ENCODE results near the gene BTBD16. TPM values are rescaled to one million over a fixed set of nuclear protein-coding genes. Genes with fewer than 3 reads are reported as not detected.
A peak's percentile ranks its signal among the peaks of the same experiment; 100 is the strongest.

BTBD16 gene
- polyA plus RNA-seq (ENCODE audit: insufficient read length), result 0.39 TPM

DNA sequence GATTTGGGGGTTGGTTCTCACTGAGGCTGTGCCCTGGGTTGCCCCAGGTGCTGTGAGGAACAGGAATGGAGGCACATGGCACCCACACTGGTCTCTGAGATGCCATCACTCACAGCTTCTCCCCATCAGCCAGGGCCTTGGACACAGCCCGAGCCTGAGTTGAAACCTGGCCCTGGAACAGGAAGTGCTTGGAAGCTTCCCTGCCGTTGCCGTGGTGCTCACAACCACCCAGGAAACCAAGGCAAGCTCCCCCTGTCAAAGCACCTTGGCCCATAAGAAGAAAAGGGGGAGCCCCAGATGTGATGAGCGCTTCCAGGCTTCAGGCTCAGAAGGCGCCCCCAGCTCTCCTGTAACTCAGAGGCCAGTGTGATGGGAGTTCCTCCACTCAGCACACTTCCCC, at the start of gene BTBD16:
BTBD16 (plus strand) TSS at position 221 of the 400 bp plus-strand sequence. CDS start 3,786 bp downstream, outside the sequence.
- DNase-seq, result no peak

DNA sequence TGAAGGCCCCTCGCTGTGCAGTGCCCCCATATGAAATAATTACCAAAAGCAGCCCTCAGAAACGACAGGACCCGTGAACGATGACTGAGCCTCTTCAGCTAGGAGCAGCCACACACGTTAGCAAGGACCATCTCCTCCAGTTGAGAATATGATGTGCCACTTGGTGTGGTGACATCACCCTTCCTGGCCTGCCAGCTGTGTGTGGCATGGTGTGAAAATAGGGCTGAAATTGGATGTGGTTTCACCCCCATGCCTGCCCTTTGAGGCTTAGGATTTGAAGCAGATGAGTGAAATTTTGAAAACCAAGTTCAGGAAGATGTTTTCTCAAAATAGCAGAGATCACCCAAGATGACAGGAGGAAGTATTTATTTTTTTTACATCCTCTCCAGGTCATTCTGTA, 49.1 kb upstream of the BTBD16 start:
- DNase-seq, result no peak

DNA sequence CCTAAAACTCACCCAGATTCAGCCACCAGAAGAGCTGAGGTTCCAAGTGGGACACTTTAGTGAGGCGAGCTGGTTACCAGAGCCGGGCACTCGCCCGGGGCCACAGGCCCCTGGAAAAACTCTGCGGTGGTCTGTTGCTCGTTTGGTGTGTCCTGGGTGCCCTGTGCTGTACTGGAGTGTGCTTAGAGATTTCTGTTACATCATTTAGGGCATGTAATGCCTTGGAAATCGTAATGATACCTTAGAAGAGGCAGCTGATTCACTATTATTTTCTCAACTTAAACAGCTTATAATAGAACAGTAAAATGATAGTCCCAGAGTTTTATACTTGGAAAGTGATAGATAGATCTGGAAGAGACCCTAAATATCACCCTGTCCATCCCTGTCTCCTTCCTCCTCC, 48.5 kb upstream of the BTBD16 start:
- no peak for DNase-seq

DNA sequence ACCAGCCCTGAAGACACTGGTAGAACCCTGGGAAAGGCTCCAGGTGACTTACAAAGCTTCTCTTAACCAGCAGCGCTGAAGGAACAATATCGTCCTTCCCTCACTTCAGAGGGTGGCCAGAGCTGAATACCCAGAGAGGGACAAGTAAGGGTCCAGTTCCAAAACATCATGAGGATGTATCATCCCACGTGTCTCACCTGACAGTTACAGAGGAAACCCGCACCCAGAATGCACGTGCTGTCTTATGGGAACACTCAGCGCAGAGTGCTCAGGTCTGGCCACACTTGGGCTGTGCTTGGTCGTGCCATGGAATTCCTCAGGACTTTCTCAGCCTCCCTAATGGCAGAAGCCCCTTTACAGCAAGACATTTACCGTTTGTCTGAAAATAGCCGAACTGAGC, 46.9 kb upstream of the BTBD16 start:
- DNase-seq, result no peak

DNA sequence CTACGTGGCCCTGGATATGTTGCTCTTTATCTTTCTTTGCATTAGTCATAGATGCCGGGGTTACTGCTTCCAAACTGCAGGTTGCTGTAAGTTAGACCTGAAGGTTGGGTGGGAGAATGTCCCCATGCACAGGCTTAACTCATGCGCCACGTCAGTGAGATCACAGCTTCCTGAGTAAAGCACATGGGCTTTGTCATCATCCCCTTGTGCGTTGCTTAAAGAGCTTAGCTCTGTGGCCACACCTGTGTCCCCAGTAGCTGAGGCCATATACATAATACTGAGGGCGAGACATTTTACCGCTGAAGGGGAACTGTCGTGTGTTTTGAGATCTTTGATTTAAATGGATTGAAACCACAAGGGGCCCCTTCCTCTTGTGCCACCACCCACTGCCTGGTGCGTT, 45.8 kb upstream of the BTBD16 start:
- DNase-seq, result no peak

DNA sequence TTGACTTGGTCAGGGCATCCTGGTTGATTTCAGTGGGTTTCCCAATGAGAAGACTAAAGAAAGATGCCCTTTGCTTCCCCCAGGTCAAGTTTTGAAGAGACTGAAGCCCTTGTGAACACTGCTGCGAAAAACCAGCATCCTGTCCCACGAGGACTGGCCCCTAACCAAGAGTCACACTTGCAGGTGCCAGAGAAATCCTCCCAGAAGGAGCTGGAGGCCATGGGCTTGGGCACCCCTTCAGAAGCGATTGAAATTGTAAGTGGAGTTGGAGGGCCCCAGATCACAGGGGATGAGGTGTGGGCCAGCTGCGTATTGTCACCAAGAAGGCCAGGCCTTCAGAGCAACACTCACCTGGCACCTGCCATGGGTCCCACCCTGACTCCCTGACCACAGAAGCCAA, 43.3 kb upstream of the BTBD16 start:
- DNase-seq, result no peak

DNA sequence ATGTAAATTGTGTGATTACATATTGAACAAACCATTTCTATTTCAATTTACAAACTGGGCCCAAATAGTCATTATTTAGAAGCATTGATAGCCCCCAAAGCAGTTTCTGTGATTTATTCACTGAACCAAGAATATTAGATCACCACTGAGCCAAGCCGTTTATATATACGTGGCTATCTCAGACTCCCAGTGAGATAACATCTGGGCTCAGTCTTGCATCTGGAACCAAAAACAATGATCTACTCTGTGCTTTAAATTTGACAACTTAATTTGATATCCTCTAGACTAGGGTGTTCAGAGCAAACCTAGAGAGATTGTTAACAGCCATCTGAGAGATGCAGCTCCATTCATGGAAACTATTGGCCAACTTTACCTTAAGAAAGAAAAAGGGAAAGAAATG, 41.4 kb upstream of the BTBD16 start:
- no peak for DNase-seq

DNA sequence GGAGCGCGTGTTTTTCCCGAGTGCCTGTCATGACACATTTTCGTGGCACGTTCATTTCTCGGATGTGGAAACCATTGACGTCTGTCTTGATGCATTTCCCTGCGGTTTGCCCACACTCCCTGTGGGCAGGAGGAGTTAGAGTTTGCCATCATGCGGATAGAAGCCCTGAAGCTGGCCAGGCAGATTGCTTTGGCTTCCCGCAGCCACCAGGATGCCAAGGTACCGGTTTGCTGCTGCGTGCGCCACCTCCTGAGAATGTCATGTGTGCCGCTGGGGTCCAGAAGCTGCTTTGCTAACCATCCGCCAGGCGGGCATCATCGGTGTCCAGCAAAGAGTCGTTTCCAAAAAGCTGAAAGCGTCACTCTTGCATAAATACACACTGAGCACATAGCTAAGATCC, 40.9 kb upstream of the BTBD16 start:
- DNase-seq, result no peak

DNA sequence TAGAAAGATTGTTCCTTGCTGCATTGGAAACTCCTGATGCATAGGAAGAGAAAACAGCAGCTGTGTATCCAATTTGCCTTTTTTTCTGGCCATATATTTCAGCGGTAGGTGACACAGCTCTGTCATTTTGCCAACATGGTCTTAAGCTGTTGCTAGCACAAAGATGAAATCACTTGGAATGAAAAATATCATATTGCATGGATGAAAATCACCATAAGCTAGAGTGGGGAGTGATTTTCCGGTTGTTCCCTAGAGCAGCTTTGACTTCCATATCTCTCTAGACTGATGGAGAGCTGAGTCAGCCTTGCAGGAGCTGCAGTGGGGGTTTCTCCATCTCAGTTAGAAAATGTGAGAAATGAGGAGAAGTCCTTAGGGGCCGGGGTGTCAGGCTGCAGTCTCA, 38.3 kb upstream of the BTBD16 start:
- peak; percentile 72 for DNase-seq

DNA sequence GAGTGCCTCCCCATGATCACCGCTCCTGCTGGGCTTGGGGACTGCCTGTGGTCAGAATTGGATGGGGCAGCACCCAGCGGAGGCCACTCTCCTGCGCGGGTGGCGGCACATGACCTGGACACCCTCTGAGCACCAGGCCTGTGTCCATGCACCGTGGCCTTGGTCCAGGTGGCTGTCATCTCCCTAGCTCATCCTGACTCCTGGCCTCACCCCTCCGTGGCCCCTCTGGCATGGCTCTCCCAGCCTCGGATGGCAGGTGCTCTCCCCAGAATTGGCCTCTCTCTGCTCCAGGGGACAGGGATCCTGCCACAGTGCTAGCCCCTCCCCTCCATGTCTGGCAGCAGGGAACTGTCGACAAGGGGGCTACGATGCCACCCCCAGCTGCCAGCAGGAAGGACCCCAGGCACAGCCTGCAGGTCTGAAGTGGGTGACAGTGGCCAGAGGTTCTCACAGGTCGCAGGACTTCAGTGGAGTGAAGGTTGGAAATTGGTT, 37.2 kb upstream of the BTBD16 start:
- DNase-seq, result no peak

DNA sequence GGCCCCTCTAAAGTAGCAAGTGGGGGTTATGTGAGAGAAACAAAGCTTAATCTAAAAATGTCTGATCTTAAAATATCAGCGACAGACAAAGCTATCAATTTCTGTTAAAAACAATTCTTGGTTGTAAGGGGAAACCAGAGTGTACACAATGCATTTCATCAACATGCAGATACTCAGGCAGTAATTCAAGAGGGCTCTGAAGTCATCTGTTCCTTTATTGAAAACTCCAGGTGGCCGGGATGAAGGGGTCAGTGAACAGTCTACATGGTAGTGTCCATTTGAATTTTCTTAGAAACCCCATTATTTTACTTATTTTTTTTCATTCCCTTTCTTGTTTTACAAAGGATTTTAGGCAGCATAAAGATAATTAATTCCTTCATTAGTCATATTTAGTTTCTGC, 36.7 kb upstream of the BTBD16 start:
- DNase-seq, result no peak

DNA sequence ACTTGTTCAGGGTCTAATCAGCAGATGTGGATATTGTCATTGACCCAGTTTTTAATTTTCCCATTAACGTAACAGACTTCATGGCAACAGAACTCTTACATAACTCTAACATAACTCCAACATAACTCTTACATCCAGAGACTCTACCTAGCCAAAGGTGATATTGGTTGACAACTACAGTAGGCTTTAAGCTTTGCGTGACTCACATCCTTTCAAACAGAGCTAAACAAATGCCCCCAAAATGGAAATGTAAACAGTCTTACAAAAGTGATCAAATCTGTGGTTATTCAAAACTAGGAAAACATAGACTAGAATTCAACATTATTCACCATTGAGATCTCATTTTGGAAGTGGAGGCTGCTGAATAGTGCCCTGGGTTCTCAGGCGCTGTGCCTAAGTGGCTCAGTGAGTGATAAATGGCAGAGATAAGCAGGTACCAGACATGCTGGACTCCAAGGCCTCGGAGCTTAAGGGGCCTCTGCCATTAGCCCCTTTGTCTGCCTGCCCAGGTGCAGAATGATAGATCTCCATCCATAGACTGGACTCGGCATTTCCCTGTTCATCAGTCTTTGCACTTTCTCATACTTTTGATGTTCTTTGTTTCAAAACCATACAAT, 34.3 kb upstream of the BTBD16 start:
- DNase-seq, result no peak

DNA sequence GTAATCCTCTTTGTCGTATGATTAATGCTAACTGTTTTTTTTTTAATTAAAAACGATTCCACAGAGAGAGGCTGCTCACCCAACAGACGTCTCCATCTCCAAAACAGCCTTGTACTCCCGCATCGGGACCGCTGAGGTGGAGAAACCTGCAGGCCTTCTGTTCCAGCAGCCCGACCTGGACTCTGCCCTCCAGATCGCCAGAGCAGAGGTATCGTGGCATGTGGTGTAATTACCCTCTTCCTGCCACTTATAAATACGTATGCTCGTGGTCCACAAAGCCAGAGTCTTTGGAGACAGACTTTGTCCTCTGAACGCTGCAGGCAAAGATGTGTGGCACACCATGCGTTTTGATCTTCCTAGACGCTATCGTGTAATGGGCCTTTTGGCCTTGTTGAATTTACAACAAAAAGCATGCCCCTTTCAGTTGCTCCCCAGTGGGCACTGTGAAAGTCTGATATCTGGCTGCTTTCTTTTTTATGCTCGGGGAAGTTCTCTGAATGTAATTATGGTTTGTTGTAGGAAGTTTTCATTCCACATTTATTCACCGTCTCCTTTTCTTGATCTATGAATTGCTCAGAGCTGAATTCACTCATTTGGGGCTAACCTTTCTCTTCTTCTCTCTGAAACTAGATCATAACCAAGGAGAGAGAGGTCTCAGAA, 33.6 kb upstream of the BTBD16 start:
- DNase-seq, result no peak

DNA sequence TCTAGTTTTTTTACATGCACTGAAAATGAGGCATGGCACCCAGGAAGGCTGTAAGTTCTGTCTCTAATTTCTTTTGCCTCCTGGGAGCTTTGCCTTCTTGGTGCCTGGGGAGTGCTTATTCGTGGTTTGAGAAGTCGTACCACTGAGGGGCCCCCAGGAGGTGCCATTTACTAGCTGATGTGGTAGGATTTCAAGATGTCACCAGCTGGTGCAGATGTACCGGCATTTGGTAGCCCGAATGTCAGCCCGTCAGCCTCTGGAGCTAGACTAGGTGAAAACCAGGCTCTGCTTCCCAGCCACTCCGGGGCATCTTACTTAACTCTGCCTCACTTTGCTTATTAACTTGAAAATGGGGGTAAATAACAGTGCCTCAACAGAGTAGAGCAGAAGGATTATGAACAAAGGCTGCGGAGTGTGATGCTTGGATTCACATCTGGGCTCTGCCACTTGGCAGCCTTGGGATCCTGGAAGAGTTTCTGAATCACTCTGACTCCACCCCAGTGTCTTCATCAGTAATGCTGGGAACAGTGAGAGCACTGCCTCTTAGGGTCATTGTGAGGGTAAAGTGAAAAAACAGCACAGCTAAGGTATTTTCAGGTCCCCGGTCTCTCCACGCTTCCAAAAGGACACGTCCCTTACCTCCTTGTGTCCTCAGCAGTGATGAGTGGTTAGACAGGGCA, 31.4 kb upstream of the BTBD16 start:
- DNase-seq, result no peak

DNA sequence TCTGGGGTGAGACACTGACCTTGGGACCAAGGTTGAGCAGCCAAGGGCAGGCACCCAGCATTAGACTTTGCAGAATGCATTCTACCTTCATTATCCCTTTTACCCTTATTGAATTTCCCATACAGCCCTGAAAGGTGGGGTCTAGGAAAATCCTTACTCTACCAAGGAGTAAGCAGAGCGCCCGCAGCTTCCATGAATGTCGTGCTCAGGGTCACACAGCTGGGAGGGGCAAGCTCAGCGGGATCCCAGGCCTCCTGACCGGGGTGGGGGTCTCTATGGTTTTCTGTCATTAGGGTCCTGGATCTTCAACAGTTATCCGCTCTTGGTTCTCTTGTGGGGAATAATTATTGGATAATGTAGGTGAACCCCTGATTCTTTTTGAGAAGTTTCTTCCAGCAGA, 30.7 kb upstream of the BTBD16 start:
- no peak for DNase-seq

DNA sequence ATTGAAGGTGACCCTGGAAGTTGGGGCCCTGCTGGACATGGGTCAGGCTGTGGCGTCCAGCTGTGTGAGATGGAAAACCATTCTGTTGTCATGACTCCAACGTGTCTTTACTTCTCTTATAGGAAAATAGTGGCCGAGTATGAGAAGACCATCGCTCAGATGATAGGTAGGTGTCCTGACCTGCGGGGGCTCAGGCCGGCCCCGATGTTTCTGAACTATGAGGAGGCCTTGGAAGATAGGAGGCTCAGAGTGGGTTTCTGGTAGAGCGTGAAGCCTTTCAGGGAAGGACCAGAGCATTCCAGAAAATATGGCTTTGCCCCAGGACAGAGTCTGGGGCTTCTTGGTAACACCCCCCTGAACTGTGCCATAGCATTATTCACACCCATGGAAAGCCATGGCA, 29.3 kb upstream of the BTBD16 start:
- DNase-seq, result no peak

DNA sequence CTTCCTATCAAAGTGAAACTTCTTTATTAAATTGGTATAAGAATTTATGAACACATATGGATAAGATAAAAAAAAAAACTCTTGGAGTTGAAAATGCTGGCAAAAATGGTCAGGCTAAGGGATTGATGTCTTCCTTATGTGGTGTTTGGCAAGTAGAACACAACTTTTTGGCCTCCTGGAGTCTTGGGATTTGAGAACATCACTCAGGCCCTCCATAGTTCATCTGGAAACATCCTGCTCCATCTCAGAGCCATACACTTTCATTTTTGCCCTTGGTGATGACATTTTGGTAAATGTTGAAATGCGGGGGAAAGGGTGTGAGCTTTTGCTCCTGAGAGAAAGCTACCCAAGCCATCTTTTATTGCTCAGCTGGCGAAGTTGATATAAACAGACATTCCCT, 27.5 kb upstream of the BTBD16 start:
- no peak for DNase-seq

DNA sequence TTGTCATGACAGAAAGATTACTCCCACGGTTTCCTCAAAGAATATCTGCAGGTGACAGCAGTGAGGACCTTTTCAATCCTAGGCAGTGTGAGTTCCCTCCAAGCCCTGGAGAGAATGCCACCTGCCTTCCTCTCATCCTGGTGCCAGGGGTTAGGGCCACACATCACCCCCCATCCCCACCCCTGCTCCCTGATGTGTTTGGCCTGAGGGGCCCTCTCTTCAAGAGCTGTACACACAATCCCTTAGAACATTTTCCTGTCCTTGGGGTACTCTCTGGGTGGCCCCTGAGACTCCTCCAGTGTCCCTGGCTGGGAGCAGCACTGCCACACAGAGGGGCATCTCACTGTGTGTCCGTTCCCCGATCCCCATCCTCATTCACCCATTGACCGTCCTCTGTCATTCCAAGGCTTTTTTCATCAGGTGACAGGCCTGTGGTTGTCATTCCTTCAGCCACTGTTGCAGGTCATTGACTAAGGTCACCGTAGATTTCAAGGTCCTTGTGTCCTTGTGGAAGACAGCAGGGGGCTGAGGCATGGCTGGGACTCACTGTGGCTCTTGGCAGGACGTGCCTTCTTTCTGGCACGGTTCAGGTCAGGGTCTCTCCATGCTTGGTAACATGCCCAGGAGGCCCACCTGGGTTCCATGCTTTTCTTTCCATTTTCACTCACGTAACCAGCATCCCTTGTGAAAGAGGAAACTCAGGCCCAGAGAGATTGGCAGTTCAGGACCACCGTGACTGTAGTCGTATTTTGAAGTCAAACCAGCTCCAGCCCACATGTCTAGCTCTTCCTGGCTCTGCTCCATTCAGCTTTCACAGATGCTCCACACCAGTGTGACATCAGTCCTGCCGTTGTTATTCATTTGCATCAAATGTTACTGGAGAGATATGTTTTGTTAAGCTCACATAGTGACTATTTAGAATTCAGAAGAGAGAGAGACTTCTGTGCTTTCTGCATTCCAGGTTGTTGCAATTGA, 26.8 kb upstream of the BTBD16 start:
- DNase-seq, result no peak

DNA sequence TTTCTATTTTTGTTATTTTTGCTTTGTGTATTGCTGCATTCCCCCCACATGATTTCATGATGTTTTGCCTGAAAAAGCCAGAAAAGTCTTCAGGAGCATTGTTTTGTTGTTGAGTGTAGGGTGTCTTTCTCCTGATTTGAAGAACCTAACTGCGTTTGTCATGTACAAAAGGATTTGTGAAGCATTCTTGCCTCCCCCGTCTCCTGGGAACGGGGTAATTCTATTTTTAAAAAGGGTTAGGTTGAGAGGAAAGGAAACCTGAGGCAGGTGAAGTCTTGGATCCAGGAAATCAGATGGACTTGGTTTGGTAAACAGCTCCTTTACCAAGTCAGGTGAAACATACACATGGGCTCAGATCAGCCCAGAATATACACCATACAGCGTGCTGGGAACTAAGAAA, 26.0 kb upstream of the BTBD16 start:
- no peak for DNase-seq

DNA sequence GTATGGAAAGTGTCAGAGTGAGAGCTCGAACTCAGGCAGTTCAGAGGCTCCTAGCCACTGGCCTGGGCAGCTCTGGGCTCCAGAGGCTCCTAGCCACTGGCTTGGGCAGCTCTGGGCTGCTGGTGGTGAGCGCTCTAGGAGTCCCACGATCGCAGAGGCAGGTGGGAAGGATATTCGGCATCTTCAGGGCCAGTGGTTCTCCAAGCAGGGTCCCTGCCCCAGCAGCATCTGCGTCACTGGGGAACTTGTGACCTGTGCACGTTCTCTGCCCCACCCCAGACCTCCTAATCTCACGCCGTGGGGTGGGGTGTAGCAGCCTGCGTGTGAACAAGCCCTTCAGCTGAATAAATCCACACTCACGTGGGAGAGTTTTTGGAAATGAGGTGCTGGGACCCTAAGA, 25.2 kb upstream of the BTBD16 start:
- no peak for DNase-seq

DNA sequence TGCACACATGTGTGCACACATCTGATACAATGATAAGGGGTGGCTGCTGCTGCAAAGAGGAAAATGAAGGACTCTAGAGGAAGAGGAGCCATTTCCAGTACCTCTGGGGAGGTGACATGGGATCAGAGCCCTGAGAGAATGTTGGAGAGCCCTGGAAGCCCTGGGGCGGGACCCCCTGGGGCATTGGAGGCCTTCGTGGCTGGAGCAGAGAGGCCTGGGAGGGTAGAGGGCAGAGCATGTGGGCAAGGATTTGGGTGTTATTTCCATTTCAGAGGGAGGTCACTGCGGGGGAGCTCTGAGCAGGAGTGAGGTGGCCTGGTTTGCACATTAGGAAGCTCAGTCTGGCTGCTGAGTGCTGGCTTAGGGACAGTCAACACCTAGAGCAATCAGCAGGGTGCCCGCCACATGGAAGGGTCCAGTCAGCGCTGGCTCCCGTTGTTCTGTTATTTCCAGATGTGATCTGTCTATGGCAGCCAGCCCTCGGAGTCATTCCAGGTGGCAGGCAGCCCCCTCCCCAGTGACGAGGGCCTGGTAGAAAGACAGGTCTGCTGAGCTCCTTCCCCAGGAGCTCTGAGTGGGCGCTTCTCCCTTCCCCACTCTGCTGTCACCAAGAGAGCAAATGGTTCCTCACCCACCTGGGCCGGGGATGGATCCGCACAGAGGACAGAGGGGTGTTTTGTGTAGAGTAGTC, 24.1 kb upstream of the BTBD16 start:
- no peak for DNase-seq

Data from hindlimb muscle (tissue), 1 donor.